ENCODE results near the gene ZNF93. TPM values are rescaled to one million over a fixed set of nuclear protein-coding genes. Genes with fewer than 3 reads are reported as not detected.
"Not testable (repeated sequence)": the region's sequence is repeated elsewhere in the genome, so short reads cannot be mapped to it uniquely, and the experiment has no call there.

The ZNF93 gene
- 10 to 100 TPM; 15.6 to 17.0 TPM for total RNA-seq

DNA sequence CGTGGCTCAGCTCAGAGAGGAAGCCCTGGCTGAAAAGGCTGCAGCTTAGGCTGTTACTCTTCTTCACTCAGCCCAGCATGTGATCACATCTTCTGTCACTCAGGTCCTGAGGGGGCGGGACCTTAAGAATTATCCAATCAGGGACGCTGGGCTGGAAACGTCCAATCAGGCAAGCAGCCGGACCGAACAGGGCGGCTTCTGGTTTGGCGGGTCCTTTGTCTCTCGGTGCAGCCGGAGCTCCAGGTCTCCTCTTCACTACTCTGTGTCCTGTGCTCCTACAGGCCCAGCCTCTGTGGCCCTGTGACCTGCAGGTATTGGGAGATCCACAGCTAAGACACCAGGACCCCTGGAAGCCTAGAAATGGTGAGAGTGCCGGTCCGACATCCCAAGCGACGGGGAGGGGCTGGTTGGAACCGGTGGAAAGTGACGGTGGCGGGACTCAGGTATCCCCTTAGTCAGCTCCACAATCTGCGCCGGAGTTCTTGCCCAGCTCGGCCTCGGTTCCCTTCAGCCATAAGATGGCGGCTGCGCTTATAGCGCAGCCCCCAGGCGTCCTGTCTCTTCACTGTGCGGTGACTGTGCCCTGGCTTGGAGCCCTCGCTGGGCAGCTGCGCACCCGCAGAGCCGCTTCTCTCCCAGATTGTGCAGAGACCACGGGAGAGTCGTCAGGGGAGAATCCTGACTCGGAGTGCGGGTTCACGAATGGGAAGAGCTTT is at the start of gene ZNF93:
TSS of gene ZNF93 (plus strand) at position 218 of the 716 bp plus-strand sequence. CDS start at position 361, 143 bp downstream.
- peak; percentile 96 for DNase-seq
- intact Hi-C loops (cut with micrococcal nuclease), result loop anchor here (1.0 to 2.0 kb wide), 6 partner anchors 28 to 232 kb away; partner anchors contain the start of genes ZNF101, ZNF14 and ZNF506
- Mint-ChIP-seq H3K4me1 (ENCODE audit: low read depth) (peaks cover 35% of the 10 kb centered on the region), H3K4me3 (peak within 1 kb of the TSS; percentile 98), H3K27ac (peak within 1 kb of the TSS; percentile 96), H3K27me3 (no peaks in the 10 kb centered on the region), H3K36me3 (peaks cover 33% of the 10 kb centered on the region), H3K9me3 (peaks cover 36% of the 10 kb centered on the region)
- ChIA-PET CTCF (interaction anchor here (0.6 to 2.1 kb wide), 7 partner anchors 26 to 410 kb away, joined by 3 to 7 read pairs (median 3); partner anchors contain the start of genes ZNF253 and ZNF506), POLR2A (interaction anchor here (0.7 to 3.3 kb wide), 10 partner anchors 10 to 232 kb away, joined by 3 to 31 read pairs (median 4); partner anchors contain the start of genes ZNF101, ZNF253 and ZNF506)

DNA sequence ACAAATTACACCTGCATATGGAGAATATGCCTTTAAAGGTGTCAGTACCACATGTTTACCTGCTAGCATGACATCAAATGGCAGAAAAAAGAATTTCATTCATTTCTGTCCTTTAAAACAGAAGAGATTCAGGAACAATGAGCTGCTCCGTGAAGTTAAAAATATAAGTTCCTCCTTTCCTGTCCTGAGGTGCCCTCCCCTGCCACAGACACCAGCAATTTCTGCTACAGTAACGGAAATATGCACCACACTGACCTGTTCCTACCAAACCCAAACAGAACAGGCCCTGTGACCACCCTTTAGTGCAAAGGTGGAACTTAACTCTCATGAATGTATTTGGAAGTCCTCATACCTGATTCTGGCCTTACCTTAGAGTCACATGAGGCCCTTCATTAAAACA is 49.0 kb upstream of the ZNF93 start:
- H3K4me1 Mint-ChIP-seq (ENCODE audit: low read depth); CTCF ChIA-PET; intact Hi-C loops (cut with micrococcal nuclease); H3K27ac Mint-ChIP-seq; H3K4me3 Mint-ChIP-seq; H3K27me3 Mint-ChIP-seq; POLR2A ChIA-PET; DNase-seq; H3K36me3 Mint-ChIP-seq; H3K9me3 Mint-ChIP-seq: not testable (repeated sequence)

DNA sequence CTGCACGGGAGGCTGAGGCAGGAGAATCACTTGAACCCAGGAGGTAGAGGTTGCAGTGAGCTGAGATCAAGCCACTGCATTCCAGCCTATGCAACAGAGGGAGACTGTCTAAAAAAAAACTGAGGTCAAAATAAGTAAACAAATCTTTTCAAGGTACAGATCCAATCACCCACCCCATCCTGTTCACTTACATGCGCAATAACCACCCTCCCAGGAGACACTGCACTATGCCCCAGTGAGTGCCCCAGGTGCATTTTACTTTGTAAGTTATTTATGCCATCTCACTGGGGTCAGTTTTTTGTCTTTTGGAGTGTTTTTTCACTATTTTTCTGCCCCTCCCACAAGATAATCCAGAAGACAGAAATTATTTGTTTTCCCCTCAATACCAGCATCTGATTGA is 42.0 kb upstream of the ZNF93 start:
- peaks cover 11% of the 10 kb centered on the region for H3K4me1 Mint-ChIP-seq (ENCODE audit: low read depth)
- CTCF ChIA-PET, result no interaction called here
- POLR2A ChIA-PET, result no interaction called here
- H3K36me3 Mint-ChIP-seq, result peaks cover 5% of the 10 kb centered on the region
- H3K9me3 Mint-ChIP-seq, result peaks cover 3% of the 10 kb centered on the region
- no peak for DNase-seq
- no peak overlapping the region for H3K4me3 Mint-ChIP-seq
- H3K27ac Mint-ChIP-seq, result no peak overlapping the region
- intact Hi-C loops (cut with micrococcal nuclease), result no loop called here
- no peaks in the 10 kb centered on the region for H3K27me3 Mint-ChIP-seq

- Mint-ChIP-seq H3K27me3 (no peaks in the 10 kb centered on the region), H3K36me3 (peaks cover 6% of the 10 kb centered on the region), H3K27ac (no peak overlapping the region), H3K4me3 (peak overlapping the region; percentile 77), H3K9me3 (no peaks in the 10 kb centered on the region), H3K4me1 (ENCODE audit: low read depth) (peaks cover 6% of the 10 kb centered on the region)
- peak; percentile 73 for DNase-seq
- intact Hi-C loops (cut with micrococcal nuclease), result no loop called here
- POLR2A ChIA-PET, result interaction anchor here (1.0 to 2.1 kb wide), 3 partner anchors 39 to 41 kb away, joined by 3 to 8 read pairs (median 3); partner anchors contain the start of genes ZNF506 and ZNF93
- CTCF ChIA-PET, result no interaction called here
These were observed 39.9 kb upstream of the ZNF93 start for GRCh38 chr19:19860756-19861390.

DNA sequence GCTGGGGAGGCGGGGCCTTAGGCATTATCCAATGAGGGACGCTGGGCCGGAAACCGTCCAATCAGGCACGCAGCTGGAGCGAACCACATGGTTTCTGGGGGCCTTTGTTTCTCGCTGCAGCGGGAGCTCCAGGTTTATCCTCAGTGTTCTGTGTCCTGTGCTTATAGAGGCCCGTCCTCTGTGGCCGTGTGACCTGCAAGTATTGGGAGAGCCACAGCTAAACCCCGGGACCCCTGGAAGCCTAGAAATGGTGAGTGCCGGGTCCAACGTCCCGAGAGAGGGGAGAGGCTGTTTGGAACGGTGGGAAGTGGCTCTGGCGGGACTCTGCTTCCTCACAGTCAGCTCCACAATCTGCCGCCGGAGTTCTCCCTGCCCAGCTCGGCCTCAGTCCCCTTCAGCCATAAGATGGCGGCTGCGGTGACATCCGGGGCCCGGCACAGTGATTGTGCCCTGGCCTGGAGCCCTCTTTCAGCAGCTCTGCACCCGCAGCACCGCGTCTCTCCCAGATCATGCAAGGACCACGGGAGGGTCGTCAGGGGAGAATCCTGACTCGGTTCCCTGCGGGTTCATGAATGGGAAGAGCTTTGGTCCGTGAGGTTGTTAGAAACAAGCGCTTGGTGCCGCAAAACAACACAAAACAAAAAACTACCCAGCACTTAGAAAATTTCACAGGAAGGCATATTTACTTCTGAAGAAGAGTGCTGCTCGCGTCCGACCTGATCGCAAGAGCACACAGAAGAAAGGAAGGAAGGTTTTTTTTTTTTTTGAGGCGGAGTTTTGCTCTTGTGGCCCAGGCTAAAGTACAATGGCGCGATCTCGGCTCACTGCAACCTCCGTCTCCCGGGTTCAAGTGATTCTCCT is 34.8 kb upstream of the ZNF93 start, which contains the start of gene ZNF253:
TSS of gene ZNF253 (plus strand) at position 133 of the 861 bp plus-strand sequence. CDS start at position 248, 115 bp downstream.
- ChIA-PET CTCF (interaction anchor here (0.6 to 1.4 kb wide), 6 partner anchors 9 to 90 kb away, joined by 3 to 7 read pairs (median 3); partner anchors contain the start of genes ZNF506 and ZNF93), POLR2A (interaction anchor here (0.6 to 3.7 kb wide), 17 partner anchors 9 to 274 kb away, joined by 3 to 49 read pairs (median 4); partner anchors contain the start of genes ZNF101, ZNF14, ZNF506 and ZNF93)
- Mint-ChIP-seq H3K4me3 (peak within 1 kb of the TSS; percentile 99), H3K4me1 (ENCODE audit: low read depth) (peaks cover 19% of the 10 kb centered on the region), H3K9me3 (no peaks in the 10 kb centered on the region), H3K27ac (peak within 1 kb of the TSS; percentile 98), H3K27me3 (no peaks in the 10 kb centered on the region), H3K36me3 (peaks cover 1% of the 10 kb centered on the region)
- DNase-seq, result peak; percentile 98
- intact Hi-C loops (cut with micrococcal nuclease), result loop anchor here (1.0 to 5.0 kb wide), 6 partner anchors 34 to 198 kb away; partner anchors contain the start of genes ZNF101, ZNF14, ZNF506 and ZNF682

DNA sequence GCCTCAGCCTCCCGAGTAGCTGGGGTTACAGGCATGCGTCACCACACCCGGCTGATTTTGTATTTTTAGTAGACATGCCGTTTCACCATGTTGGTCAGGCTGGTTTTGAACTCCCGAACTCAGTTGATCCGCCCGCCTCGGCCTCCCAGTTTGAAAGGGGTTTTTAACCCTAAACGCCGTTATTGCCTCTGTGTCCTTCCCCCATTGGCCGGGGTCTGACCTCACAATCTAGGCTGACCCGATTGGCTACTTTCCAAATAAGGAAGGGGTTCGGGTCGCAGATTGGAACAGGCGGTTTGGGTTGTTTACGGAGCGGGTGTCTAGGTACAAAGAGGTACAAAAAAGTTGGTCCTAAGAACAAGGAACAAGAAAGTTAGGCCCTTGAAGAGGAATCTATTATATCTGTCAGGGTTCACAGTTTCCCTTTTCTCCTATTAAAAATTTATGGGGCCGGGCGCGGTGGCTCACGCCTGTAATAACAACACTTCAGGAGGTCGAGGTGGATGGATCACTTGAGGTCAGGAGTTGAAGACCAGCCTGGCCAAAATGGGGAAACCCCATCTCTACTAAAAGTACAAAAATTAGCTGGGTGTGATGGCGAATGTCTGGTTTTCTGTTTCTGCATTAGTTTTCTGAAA is 34.0 kb upstream of the ZNF93 start:
- peaks cover 4% of the 10 kb centered on the region for H3K36me3 Mint-ChIP-seq
- intact Hi-C loops (cut with micrococcal nuclease), result loop anchor here (1.0 to 5.0 kb wide), 4 partner anchors 34 to 171 kb away; partner anchors contain the start of genes ZNF14, ZNF682 and ZNF93
- no peaks in the 10 kb centered on the region for H3K27me3 Mint-ChIP-seq
- CTCF ChIA-PET, result interaction anchor here (1.1 to 1.4 kb wide), 3 partner anchors 34 to 90 kb away, joined by 3 to 7 read pairs (median 3); partner anchors contain the start of gene ZNF93
- POLR2A ChIA-PET, result interaction anchor here (0.6 to 3.7 kb wide), 13 partner anchors 10 to 204 kb away, joined by 3 to 49 read pairs (median 7); partner anchors contain the start of genes ZNF101, ZNF14, ZNF506 and ZNF93
- peak overlapping the region; percentile 98 for H3K27ac Mint-ChIP-seq
- H3K9me3 Mint-ChIP-seq, result no peaks in the 10 kb centered on the region
- DNase-seq, result peak; percentile 77
- H3K4me1 Mint-ChIP-seq (ENCODE audit: low read depth), result peaks cover 24% of the 10 kb centered on the region
- peak overlapping the region; percentile 99 for H3K4me3 Mint-ChIP-seq

DNA sequence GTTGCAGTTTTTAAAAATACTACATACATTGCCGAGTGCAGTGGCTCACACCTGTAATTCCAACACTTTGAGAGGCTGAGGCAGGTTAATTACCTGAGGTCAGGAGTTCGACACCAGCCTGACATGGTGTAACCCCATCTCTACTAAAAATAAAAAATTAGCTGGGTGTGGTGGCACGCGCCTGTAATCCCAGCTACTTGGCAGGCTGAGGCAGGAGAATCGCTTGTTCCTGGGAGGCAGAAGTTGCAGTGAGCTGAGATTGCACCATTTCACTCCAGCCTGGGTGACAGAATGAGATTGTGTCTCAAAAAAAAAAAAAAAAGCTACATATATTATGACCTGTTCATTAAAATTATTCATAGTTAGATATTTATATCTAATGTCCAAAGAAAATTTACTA is 30.7 kb upstream of the ZNF93 start:
- not testable (repeated sequence) for DNase-seq, H3K9me3 Mint-ChIP-seq, H3K27ac Mint-ChIP-seq, H3K4me3 Mint-ChIP-seq, H3K27me3 Mint-ChIP-seq
- intact Hi-C loops (cut with micrococcal nuclease), result loop anchor here (5.0 kb wide), 1 partner anchor 273 kb away; no protein-coding TSS in a partner anchor
- Mint-ChIP-seq H3K4me1 (ENCODE audit: low read depth) (peaks cover 42% of the 10 kb centered on the region), H3K36me3 (peaks cover 27% of the 10 kb centered on the region)
- ChIA-PET CTCF (interaction anchor here (0.6 to 0.9 kb wide), 2 partner anchors 28 to 182 kb away, joined by 3 read pairs; no protein-coding TSS in a partner anchor), POLR2A (interaction anchor here (0.9 kb wide), 1 partner anchor 49 kb away, joined by 3 read pairs; the partner anchor contains the start of gene ZNF506)

DNA sequence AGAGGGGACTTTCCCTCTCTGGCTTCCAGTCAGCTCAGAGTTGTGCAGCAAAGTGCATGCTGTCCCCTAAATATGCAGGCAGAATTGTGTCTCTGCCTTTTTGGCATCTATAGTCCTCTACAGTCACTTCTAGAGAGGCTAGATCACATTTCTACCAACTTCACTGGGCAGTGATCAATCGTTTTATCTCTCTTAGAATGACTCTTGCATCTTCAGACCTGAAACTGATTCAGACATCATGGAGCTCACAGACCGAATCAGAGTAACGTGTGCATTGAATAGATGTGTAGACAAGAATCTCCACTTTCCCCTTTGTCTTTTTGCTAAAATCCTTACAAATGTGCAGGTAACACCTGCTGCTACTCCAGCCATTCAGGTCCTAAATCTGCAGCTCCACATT is 28.8 kb upstream of the ZNF93 start:
- no peaks in the 10 kb centered on the region for H3K27me3 Mint-ChIP-seq
- CTCF ChIA-PET, result interaction anchor here (0.6 to 1.9 kb wide), 2 partner anchors 27 to 29 kb away, joined by 3 to 4 read pairs; no protein-coding TSS in a partner anchor
- H3K36me3 Mint-ChIP-seq, result peaks cover 31% of the 10 kb centered on the region
- peak overlapping the region; percentile 61 for H3K27ac Mint-ChIP-seq
- POLR2A ChIA-PET, result interaction anchor here (0.7 to 1.9 kb wide), 4 partner anchors 29 to 203 kb away, joined by 3 to 10 read pairs (median 6); partner anchors contain the start of genes ZNF101, ZNF506 and ZNF93
- peaks cover 4% of the 10 kb centered on the region for H3K9me3 Mint-ChIP-seq
- no peak overlapping the region for H3K4me3 Mint-ChIP-seq
- DNase-seq, result peak; percentile 45
- intact Hi-C loops (cut with micrococcal nuclease), result loop anchor here (2.0 to 5.0 kb wide), 2 partner anchors 51 to 275 kb away; partner anchors contain the start of gene ZNF506
- peaks cover 44% of the 10 kb centered on the region for H3K4me1 Mint-ChIP-seq (ENCODE audit: low read depth)

DNA sequence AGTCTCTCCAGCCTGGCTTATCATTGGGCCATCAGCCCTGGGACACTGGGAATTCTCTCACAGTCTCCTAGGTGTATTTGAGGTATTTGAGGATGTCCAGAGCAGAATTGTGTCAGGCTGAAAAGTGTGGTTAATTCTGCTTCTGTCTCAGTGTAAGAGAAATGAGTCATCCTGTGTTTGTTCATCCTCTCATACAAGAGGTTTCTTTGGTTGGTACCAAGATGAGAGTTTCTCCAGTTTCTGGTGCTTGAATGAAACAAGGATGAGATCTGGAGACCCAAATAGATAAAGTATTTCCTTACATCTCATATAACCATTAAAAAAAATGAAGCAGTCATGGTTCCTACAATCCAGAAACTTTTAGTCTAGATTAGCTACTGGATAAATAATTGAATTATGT is 27.4 kb upstream of the ZNF93 start:
- CTCF ChIA-PET, result no interaction called here
- Mint-ChIP-seq H3K27me3 (no peaks in the 10 kb centered on the region), H3K36me3 (peaks cover 38% of the 10 kb centered on the region), H3K9me3 (peaks cover 4% of the 10 kb centered on the region), H3K4me1 (ENCODE audit: low read depth) (peaks cover 37% of the 10 kb centered on the region), H3K27ac (no peak overlapping the region), H3K4me3 (no peak overlapping the region)
- intact Hi-C loops (cut with micrococcal nuclease), result loop anchor here (1.0 to 5.0 kb wide), 3 partner anchors 27 to 276 kb away; partner anchors contain the start of genes ZNF506 and ZNF93
- POLR2A ChIA-PET, result interaction anchor here (1.9 kb wide), 1 partner anchor 205 kb away, joined by 10 read pairs; the partner anchor contains the start of gene ZNF101
- DNase-seq, result no peak

DNA sequence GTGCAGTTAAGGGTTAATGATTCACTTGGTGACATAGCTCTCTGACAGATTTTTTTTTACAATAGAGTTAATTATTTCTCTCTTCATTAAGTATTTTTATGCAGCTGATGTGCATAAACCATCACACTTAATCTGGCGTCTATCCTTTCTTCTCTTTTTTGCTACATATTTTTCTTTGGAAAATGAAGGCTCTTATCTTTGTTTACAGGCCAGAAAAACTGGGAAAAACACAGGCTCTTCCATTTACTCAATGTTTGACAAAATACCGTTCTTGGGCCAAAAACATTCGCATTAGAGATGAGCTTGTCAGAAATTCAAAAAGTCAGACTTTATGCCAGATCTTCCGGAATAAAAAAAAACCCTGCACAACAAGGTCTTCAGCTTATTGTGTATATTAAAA is 23.0 kb upstream of the ZNF93 start:
- Mint-ChIP-seq H3K27me3 (no peaks in the 10 kb centered on the region), H3K9me3 (peaks cover 8% of the 10 kb centered on the region), H3K27ac (no peak overlapping the region), H3K4me3 (no peak overlapping the region), H3K4me1 (ENCODE audit: low read depth) (peaks cover 12% of the 10 kb centered on the region), H3K36me3 (peaks cover 56% of the 10 kb centered on the region)
- CTCF ChIA-PET, result no interaction called here
- intact Hi-C loops (cut with micrococcal nuclease), result no loop called here
- POLR2A ChIA-PET, result no interaction called here
- no peak for DNase-seq
